Neural progenitor cell (in vitro differentiated cells): ENCODE results near the gene CCNY. TPM values are rescaled to one million over a fixed set of nuclear protein-coding genes. Genes with fewer than 3 reads are reported as not detected.

Experiments used
- DNase-seq: peaks from one replicate; pipeline ENCODE4 v3.0.0-alpha.2; 2016; ENCODE audit warnings: low spot score
- H2AFZ ChIP-seq: fragments of 200-600 bp; sonication (generic); replicated peaks from 2 replicates; pipeline ENCODE4 v1.6.1; 2016; ENCODE audit warnings: antibody characterized with exemption
- H3F3A ChIP-seq: fragments of 200-600 bp; sonication (generic); 2 replicates; pipeline ENCODE4 v1.6.1; 2016; ENCODE audit warnings: antibody characterized with exemption, low read depth
- H3K27ac ChIP-seq: fragments of 200-600 bp; sonication (generic); 2 replicates; pipeline ENCODE4 v1.5.1; 2016; ENCODE audit warnings: mild to moderate bottlenecking
- H3K27me3 ChIP-seq: fragments of 200-600 bp; sonication (generic); 2 replicates; pipeline ENCODE4 v1.6.1; 2016; ENCODE audit warnings: mild to moderate bottlenecking, moderate library complexity
- H3K36me3 ChIP-seq: fragments of 200-600 bp; sonication (generic); 2 replicates; pipeline ENCODE4 v1.5.1; 2016
- H3K4me1 ChIP-seq: fragments of 200-600 bp; sonication (generic); 2 replicates; pipeline ENCODE4 v1.6.1; 2016; ENCODE audit warnings: mixed run types
- H3K4me2 ChIP-seq: fragments of 200-600 bp; sonication (generic); 2 replicates; pipeline ENCODE4 v1.6.1; 2016
- H3K4me3 ChIP-seq: fragments of 200-600 bp; sonication (generic); 2 replicates; pipeline ENCODE4 v1.5.1; 2016
- H3K79me2 ChIP-seq: fragments of 200-600 bp; sonication (generic); 2 replicates; pipeline ENCODE4 v1.6.1; 2016; ENCODE audit warnings: low read depth
- H3K9ac ChIP-seq: fragments of 200-600 bp; sonication (generic); 2 replicates; pipeline ENCODE4 v1.6.1; 2016
- H3K9me3 ChIP-seq: fragments of 200-600 bp; sonication (generic); 2 replicates; pipeline ENCODE4 v1.5.1; 2016; ENCODE audit warnings: low read depth
- H4K20me1 ChIP-seq: fragments of 200-600 bp; sonication (generic); 2 replicates; pipeline ENCODE4 v1.6.1; 2016; ENCODE audit warnings: low read depth
- H3K27ac Mint-ChIP-seq: 3 replicates; pipeline ENCODE4 v1.8.0; 2021; ENCODE audit warnings: mixed read lengths
- H3K27me3 Mint-ChIP-seq: 2 replicates; pipeline ENCODE4 v1.8.0; 2022; ENCODE audit warnings: low read depth, mild to moderate bottlenecking, inconsistent platforms, moderate library complexity, mixed read lengths; ENCODE audit not compliant: insufficient read depth
- H3K36me3 Mint-ChIP-seq: 3 replicates; pipeline ENCODE4 v1.8.0; 2021; ENCODE audit warnings: mixed read lengths
- H3K4me1 Mint-ChIP-seq: 3 replicates; pipeline ENCODE4 v1.8.0; 2021; ENCODE audit warnings: mixed read lengths
- H3K4me3 Mint-ChIP-seq: 3 replicates; pipeline ENCODE4 v1.8.0; 2021; ENCODE audit warnings: mild to moderate bottlenecking, moderate library complexity, mixed read lengths
- H3K9me3 Mint-ChIP-seq: 3 replicates; pipeline ENCODE4 v1.8.0; 2020; ENCODE audit warnings: mixed read lengths
- EZH2 ChIP-seq: fragments of 200-600 bp; sonication (generic); IDR thresholded peaks from 2 replicates; pipeline ENCODE4 v1.6.1; 2017; ENCODE audit warnings: antibody characterized with exemption, mild to moderate bottlenecking, moderate library complexity
- EZH2phosphoT487 ChIP-seq: fragments of 200-600 bp; sonication (generic); IDR thresholded peaks from 2 replicates; pipeline ENCODE4 v1.6.1; 2017; ENCODE audit warnings: antibody characterized with exemption
- total RNA-seq: library from RNA; depleted of rRNA; stranded (reverse); fragments of >200 nt; gene quantifications from 2 replicates; pipeline ENCODE4 v1.2.3, GENCODE V29; 2015; ENCODE audit warnings: low replicate concordance
- TF ChIP-seq, protein P1 (sequence below): fragments of 200-600 bp; sonication (generic); IDR thresholded peaks from 2 replicates; pipeline ENCODE4 v1.5.1; 2017; ENCODE audit warnings: antibody characterized with exemption, mild to moderate bottlenecking

Gene CCNY
- total RNA-seq, 1 donor from 2014 or later, result 46.7 TPM

DNA sequence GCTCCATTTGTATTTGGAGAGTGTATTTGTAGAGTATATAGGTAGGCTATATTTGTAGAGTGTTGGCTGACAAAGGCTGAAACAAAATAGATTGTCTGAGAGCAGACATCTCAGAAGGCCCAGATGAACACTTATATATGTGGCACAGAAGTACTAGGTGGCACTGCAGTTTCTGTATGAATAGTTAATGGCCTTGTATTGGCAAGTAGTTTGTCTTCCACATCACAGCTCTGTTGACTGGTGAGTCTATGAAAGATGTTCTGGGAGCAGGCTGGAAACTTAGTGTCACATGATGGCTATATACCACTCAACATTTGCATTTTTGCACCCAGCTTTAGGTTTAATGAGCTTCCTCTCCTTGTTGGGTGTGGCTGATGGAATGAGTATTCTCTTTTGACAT is 51.9 kb downstream of the CCNY start:
- H3K79me2 ChIP-seq, result peaks cover 99% of the 10 kb centered on the region
- no peaks in the 10 kb centered on the region for H3K36me3 ChIP-seq
- DNase-seq, result no peak
- no peaks in the 10 kb centered on the region for H3K9me3 ChIP-seq
- peaks cover 25% of the 10 kb centered on the region for H4K20me1 ChIP-seq
- no peak overlapping the region for H3K9ac ChIP-seq
- H3F3A ChIP-seq, result peaks cover 3% of the 10 kb centered on the region
- no peak overlapping the region for H3K4me3 Mint-ChIP-seq
- H3K27me3 ChIP-seq, result no peaks in the 10 kb centered on the region
- peaks cover 32% of the 10 kb centered on the region for H3K9me3 Mint-ChIP-seq
- H3K27ac ChIP-seq, result no peak overlapping the region
- peaks cover 25% of the 10 kb centered on the region for H3K4me1 Mint-ChIP-seq
- H3K4me1 ChIP-seq, result peaks cover 32% of the 10 kb centered on the region
- H3K27ac Mint-ChIP-seq, result no peak overlapping the region
- TF ChIP-seq, protein P1, sequence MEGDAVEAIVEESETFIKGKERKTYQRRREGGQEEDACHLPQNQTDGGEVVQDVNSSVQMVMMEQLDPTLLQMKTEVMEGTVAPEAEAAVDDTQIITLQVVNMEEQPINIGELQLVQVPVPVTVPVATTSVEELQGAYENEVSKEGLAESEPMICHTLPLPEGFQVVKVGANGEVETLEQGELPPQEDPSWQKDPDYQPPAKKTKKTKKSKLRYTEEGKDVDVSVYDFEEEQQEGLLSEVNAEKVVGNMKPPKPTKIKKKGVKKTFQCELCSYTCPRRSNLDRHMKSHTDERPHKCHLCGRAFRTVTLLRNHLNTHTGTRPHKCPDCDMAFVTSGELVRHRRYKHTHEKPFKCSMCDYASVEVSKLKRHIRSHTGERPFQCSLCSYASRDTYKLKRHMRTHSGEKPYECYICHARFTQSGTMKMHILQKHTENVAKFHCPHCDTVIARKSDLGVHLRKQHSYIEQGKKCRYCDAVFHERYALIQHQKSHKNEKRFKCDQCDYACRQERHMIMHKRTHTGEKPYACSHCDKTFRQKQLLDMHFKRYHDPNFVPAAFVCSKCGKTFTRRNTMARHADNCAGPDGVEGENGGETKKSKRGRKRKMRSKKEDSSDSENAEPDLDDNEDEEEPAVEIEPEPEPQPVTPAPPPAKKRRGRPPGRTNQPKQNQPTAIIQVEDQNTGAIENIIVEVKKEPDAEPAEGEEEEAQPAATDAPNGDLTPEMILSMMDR, result no peak
- no peak for TF ChIP-seq EZH2
- H2AFZ ChIP-seq, result no peak overlapping the region
- no peak overlapping the region for H3K4me3 ChIP-seq
- H3K27me3 Mint-ChIP-seq, result peaks cover 5% of the 10 kb centered on the region
- H3K36me3 Mint-ChIP-seq, result peaks cover 21% of the 10 kb centered on the region
- H3K4me2 ChIP-seq, result no peak overlapping the region

DNA sequence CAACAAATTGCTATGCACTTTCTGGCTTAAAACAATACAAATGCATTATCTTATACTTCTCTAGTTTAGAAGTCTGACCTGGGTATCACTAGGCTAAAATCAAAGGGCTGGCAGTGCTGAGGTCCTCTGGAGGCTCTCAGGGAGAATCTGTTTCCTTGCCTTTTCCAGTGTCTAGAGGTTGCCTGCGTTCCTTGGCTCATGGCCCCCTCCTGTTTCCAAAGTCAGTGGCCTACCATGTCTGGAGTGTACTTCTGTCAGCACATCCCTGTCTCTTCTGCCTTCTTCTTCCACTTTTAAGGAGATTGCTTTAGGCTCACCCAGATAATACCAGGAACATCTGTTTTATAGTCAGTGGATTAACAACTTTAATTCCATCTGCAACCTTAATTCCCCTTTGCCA is 52.4 kb downstream of the CCNY start:
- no peak overlapping the region for H3K4me3 Mint-ChIP-seq
- Histone ChIP-seq H3K36me3 (no peaks in the 10 kb centered on the region), H3K4me1 (peaks cover 36% of the 10 kb centered on the region), H3K27me3 (no peaks in the 10 kb centered on the region), H3K4me3 (no peak overlapping the region), H3K9me3 (no peaks in the 10 kb centered on the region), H4K20me1 (peaks cover 30% of the 10 kb centered on the region), H3K4me2 (no peak overlapping the region), H3F3A (peaks cover 7% of the 10 kb centered on the region), H3K79me2 (peaks cover 99% of the 10 kb centered on the region), H3K27ac (no peak overlapping the region), H3K9ac (no peak overlapping the region), H2AFZ (no peak overlapping the region)
- TF ChIP-seq EZH2phosphoT487 (no peak), EZH2 (no peak)
- TF ChIP-seq, protein P1, result no peak
- peaks cover 30% of the 10 kb centered on the region for H3K4me1 Mint-ChIP-seq
- peaks cover 32% of the 10 kb centered on the region for H3K9me3 Mint-ChIP-seq
- peaks cover 21% of the 10 kb centered on the region for H3K36me3 Mint-ChIP-seq
- no peak overlapping the region for H3K27ac Mint-ChIP-seq
- DNase-seq, result no peak
- H3K27me3 Mint-ChIP-seq, result peaks cover 5% of the 10 kb centered on the region

DNA sequence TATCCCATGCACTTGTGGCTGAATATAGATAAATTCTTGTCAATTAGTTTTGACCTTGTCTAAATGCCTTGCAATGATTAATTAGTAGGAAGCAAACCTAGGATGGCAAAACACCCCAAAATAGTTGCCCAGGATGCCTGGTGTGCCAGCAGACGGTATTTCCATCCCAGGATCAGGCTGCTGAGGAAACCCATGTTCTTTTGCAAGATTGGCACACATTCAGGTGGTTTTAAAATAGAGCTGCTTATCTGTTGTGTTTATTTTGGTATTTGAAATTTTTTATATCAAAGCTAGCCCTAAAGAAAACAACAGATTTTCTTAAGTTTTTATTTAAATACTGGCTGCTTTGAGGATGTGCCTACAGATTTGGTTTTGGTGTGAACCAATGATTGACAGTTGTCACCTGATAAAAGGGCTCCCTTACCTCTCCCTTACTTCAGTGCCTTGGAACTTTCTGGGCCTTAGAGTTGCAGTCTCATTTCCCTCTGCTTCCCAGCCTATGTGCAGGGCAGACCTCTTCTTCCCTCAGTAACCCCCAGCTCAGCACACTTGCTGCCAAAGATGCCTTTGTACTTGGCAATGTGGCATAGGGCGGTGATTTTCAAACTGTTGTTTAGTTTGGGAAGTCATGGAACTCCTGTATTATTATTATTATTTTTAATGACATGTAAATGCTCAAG is 54.0 kb downstream of the CCNY start:
- no peaks in the 10 kb centered on the region for H3K9me3 ChIP-seq

More for the DNA sequence above, 54.0 kb downstream of the CCNY start:
- Histone ChIP-seq H2AFZ (no peak overlapping the region), H3K4me1 (peaks cover 50% of the 10 kb centered on the region), H3K4me3 (no peak overlapping the region), H3K27me3 (no peaks in the 10 kb centered on the region), H4K20me1 (peaks cover 46% of the 10 kb centered on the region), H3K79me2 (peaks cover 100% of the 10 kb centered on the region), H3K27ac (no peak overlapping the region), H3K36me3 (no peaks in the 10 kb centered on the region), H3K4me2 (no peak overlapping the region), H3K9ac (no peak overlapping the region), H3F3A (peaks cover 8% of the 10 kb centered on the region)
- DNase-seq, result no peak
- TF ChIP-seq, protein P1, result no peak
- TF ChIP-seq EZH2, result no peak
- no peak for TF ChIP-seq EZH2phosphoT487
- peaks cover 30% of the 10 kb centered on the region for H3K9me3 Mint-ChIP-seq
- H3K27ac Mint-ChIP-seq, result no peak overlapping the region
- H3K4me1 Mint-ChIP-seq, result peaks cover 44% of the 10 kb centered on the region
- no peak overlapping the region for H3K4me3 Mint-ChIP-seq
- peaks cover 7% of the 10 kb centered on the region for H3K27me3 Mint-ChIP-seq
- H3K36me3 Mint-ChIP-seq, result peaks cover 16% of the 10 kb centered on the region
